WTC11 (cell line): ENCODE measurements around the gene MEGF11. TPM values are rescaled to one million over a fixed set of nuclear protein-coding genes. Genes with fewer than 3 reads are reported as not detected.

ENCODE experiments used
- ATAC-seq: fragments of 200-7000 bp; cut with Tn5 transposase; 2 replicates; pipeline ENCODE4 v1.10.0; 2021; ENCODE audit warnings: mild to moderate bottlenecking, moderate library complexity
- CTCF ChIA-PET: fragments of 300-600 bp; sonication (Branson Sonifier 250); formaldehyde crosslinking; loops from one replicate; lab custom pipeline; 2021; ENCODE audit warnings: antibody characterized with exemption; lab: Charles Lee
- POLR2A ChIA-PET: fragments of 350-600 bp; sonication (Branson Sonifier 250); formaldehyde crosslinking; loops from one replicate; lab custom pipeline; 2021; ENCODE audit warnings: antibody characterized with exemption; lab: Charles Lee
- DNase-seq: peaks from one replicate; pipeline ENCODE4 v3.0.0; 2021; ENCODE audit warnings: low spot score
- H3K27ac Mint-ChIP-seq: 2 replicates; pipeline ENCODE4 v1.8.0; 2021; ENCODE audit warnings: mixed read lengths
- H3K27me3 Mint-ChIP-seq: 2 replicates; pipeline ENCODE4 v1.8.0; 2021; ENCODE audit warnings: low read depth, mild to moderate bottlenecking, moderate library complexity, mixed read lengths
- H3K36me3 Mint-ChIP-seq: 2 replicates; pipeline ENCODE4 v1.8.0; 2021; ENCODE audit warnings: mixed read lengths
- H3K4me1 Mint-ChIP-seq: 2 replicates; pipeline ENCODE4 v1.8.0; 2022; ENCODE audit warnings: mixed read lengths
- H3K4me3 Mint-ChIP-seq: 2 replicates; pipeline ENCODE4 v1.8.0; 2021; ENCODE audit warnings: mild to moderate bottlenecking, moderate library complexity, mixed read lengths
- H3K9me3 Mint-ChIP-seq: 2 replicates; pipeline ENCODE4 v1.8.0; 2021; ENCODE audit warnings: mixed read lengths
- ARID4B ChIP-seq: sonication (generic); formaldehyde crosslinking; IDR thresholded peaks from 2 replicates; pipeline ENCODE4 v1.8.0; 2023; ENCODE audit warnings: missing genetic modification reagents, mild to moderate bottlenecking, borderline replicate concordance
- ETV6 ChIP-seq: sonication (generic); formaldehyde crosslinking; IDR thresholded peaks from 2 replicates; pipeline ENCODE4 v1.8.1; 2022; ENCODE audit warnings: mild to moderate bottlenecking, missing genetic modification reagents
- FOXK1 ChIP-seq: sonication (generic); formaldehyde crosslinking; IDR thresholded peaks from 2 replicates; pipeline ENCODE4 v1.8.0; 2022; ENCODE audit warnings: mild to moderate bottlenecking, moderate library complexity, missing genetic modification reagents
- FOXP4 ChIP-seq: sonication (generic); formaldehyde crosslinking; IDR thresholded peaks from 2 replicates; pipeline ENCODE4 v1.8.0; 2022; ENCODE audit warnings: mild to moderate bottlenecking, missing genetic modification reagents
- IRF1 ChIP-seq: sonication (generic); formaldehyde crosslinking; IDR thresholded peaks from 2 replicates; pipeline ENCODE4 v1.8.0; 2023; ENCODE audit warnings: missing genetic modification reagents
- JUN ChIP-seq: sonication (generic); formaldehyde crosslinking; IDR thresholded peaks from 2 replicates; pipeline ENCODE4 v1.8.0; 2023; ENCODE audit warnings: mild to moderate bottlenecking, missing genetic modification reagents
- KAT7 ChIP-seq: sonication (generic); formaldehyde crosslinking; IDR thresholded peaks from 2 replicates; pipeline ENCODE4 v1.8.1; 2023; ENCODE audit warnings: missing genetic modification reagents, mild to moderate bottlenecking, borderline replicate concordance
- MAX ChIP-seq: sonication (generic); formaldehyde crosslinking; IDR thresholded peaks from 2 replicates; pipeline ENCODE4 v1.8.0; 2022; ENCODE audit warnings: mild to moderate bottlenecking, missing genetic modification reagents
- MXD4 ChIP-seq: fragments of 250-450 bp; sonication (Bioruptor Pico); IDR thresholded peaks from 2 replicates; pipeline ENCODE4 v1.8.0; 2021; ENCODE audit warnings: mild to moderate bottlenecking, moderate library complexity, borderline replicate concordance
- NFYB ChIP-seq: sonication (generic); formaldehyde crosslinking; conservative IDR thresholded peaks from 2 replicates; pipeline ENCODE4 v1.8.0; 2022; ENCODE audit warnings: low read depth, missing genetic modification reagents
- NR2C2 ChIP-seq: sonication (generic); formaldehyde crosslinking; IDR thresholded peaks from 2 replicates; pipeline ENCODE4 v1.8.0; 2022; ENCODE audit warnings: mild to moderate bottlenecking, missing genetic modification reagents
- SMAD3 ChIP-seq: sonication (generic); formaldehyde crosslinking; IDR thresholded peaks from 2 replicates; pipeline ENCODE4 v1.8.0; 2022; ENCODE audit warnings: missing genetic modification reagents, mild to moderate bottlenecking, borderline replicate concordance
- SMAD4 ChIP-seq: sonication (generic); formaldehyde crosslinking; IDR thresholded peaks from 2 replicates; pipeline ENCODE4 v1.8.0; 2022; ENCODE audit warnings: mild to moderate bottlenecking, missing genetic modification reagents
- SOX15 ChIP-seq: fragments of 250-450 bp; sonication (Bioruptor Pico); IDR thresholded peaks from 2 replicates; pipeline ENCODE4 v1.9.0; 2021; ENCODE audit warnings: mild to moderate bottlenecking
- TEAD1 ChIP-seq: sonication (generic); formaldehyde crosslinking; IDR thresholded peaks from 2 replicates; pipeline ENCODE4 v1.8.0; 2022; ENCODE audit warnings: mild to moderate bottlenecking, missing genetic modification reagents
- TEAD4 ChIP-seq: sonication (generic); formaldehyde crosslinking; IDR thresholded peaks from 2 replicates; pipeline ENCODE4 v1.8.0; 2022; ENCODE audit warnings: mild to moderate bottlenecking, missing genetic modification reagents
- TP53 ChIP-seq: sonication (generic); formaldehyde crosslinking; IDR thresholded peaks from 2 replicates; pipeline ENCODE4 v1.8.1; 2023; ENCODE audit warnings: mild to moderate bottlenecking, missing genetic modification reagents
- ZBTB21 ChIP-seq: sonication (generic); formaldehyde crosslinking; IDR thresholded peaks from 2 replicates; pipeline ENCODE4 v1.8.1; 2023; ENCODE audit warnings: mild to moderate bottlenecking, missing genetic modification reagents, borderline replicate concordance
- ZNF121 ChIP-seq: sonication (generic); formaldehyde crosslinking; IDR thresholded peaks from 2 replicates; pipeline ENCODE4 v1.8.0; 2023; ENCODE audit warnings: missing genetic modification reagents
- ZNF263 ChIP-seq: sonication (generic); formaldehyde crosslinking; IDR thresholded peaks from 2 replicates; pipeline ENCODE4 v1.8.1; 2022; ENCODE audit warnings: low read depth, mild to moderate bottlenecking, moderate library complexity, missing genetic modification reagents
- ZNF423 ChIP-seq: fragments of 250-450 bp; sonication (Bioruptor Pico); IDR thresholded peaks from 2 replicates; pipeline ENCODE4 v2.1.2; 2022; ENCODE audit warnings: mild to moderate bottlenecking, moderate library complexity
- total RNA-seq: library from RNA; stranded (reverse); gene quantifications from 3 replicates; pipeline ENCODE4 v1.2.3, GENCODE V29; 2021

MEGF11 gene
- total RNA-seq, 1 experiment from 2014 or later: 3.3 TPM

- CTCF ChIA-PET: interaction anchor here (0.8 to 1.8 kb wide), 6 partner anchors 28 to 343 kb away, joined by 3 to 5 read pairs (median 4); partner anchors contain the start of genes INTS14 and RAB11A
Observed at GRCh38 chr15:65954289-65954741, 299.2 kb downstream of the MEGF11 start.

GRCh38 chr15:65953622-65954021 lies 299.9 kb downstream of the MEGF11 start:
- DNase-seq: no peak
- Mint-ChIP-seq H3K36me3 (no peaks in the 10 kb centered on the region), H3K27me3 (no peaks in the 10 kb centered on the region), H3K9me3 (no peaks in the 10 kb centered on the region), H3K4me3 (no peak overlapping the region), H3K27ac (peak overlapping the region; percentile 87), H3K4me1 (peaks cover 44% of the 10 kb centered on the region)
- ATAC-seq: no peak
- ChIA-PET POLR2A (interaction anchor here (0.8 kb wide), 1 partner anchor 18 kb away, joined by 3 read pairs; no protein-coding TSS in a partner anchor), CTCF (interaction anchor here (0.8 to 1.8 kb wide), 6 partner anchors 29 to 343 kb away, joined by 3 to 5 read pairs (median 3); partner anchors contain the start of gene INTS14)
- TF ChIP-seq SMAD4 (no peak), ETV6 (no peak), JUN (CRISPR knock-in tag) (no peak), ZNF263 (no peak), TP53 (CRISPR knock-in tag) (no peak), IRF1 (no peak), SOX15 (CRISPR knock-in tag) (no peak), ARID4B (CRISPR knock-in tag) (no peak), ZBTB21 (CRISPR knock-in tag) (no peak), ZNF121 (CRISPR knock-in tag) (no peak), KAT7 (CRISPR knock-in tag) (no peak), NR2C2 (CRISPR knock-in tag) (no peak)

More at GRCh38 chr15:65954289-65954741, 299.2 kb downstream of the MEGF11 start:
- Mint-ChIP-seq H3K9me3 (no peaks in the 10 kb centered on the region), H3K27me3 (no peaks in the 10 kb centered on the region), H3K36me3 (no peaks in the 10 kb centered on the region), H3K4me1 (peaks cover 44% of the 10 kb centered on the region), H3K4me3 (no peak overlapping the region), H3K27ac (peak overlapping the region; percentile 87)
- peak; percentile 93 for ATAC-seq
- TF ChIP-seq ETV6: peak; percentile 50; the same call in 1 of the 2 replicates
- TF ChIP-seq TEAD4 (CRISPR knock-in tag): no peak
- no peak for TF ChIP-seq NFYB (CRISPR knock-in tag)
- 0 out of 2 replicates have a peak, but pooled peaks have one; percentile 22 for TF ChIP-seq MAX (CRISPR knock-in tag)
- 0 out of 2 replicates have a peak, but pooled peaks have one; percentile 56 for TF ChIP-seq TEAD1
- no peak for TF ChIP-seq SMAD3
- peak; percentile 91 for TF ChIP-seq ZNF423 (CRISPR knock-in tag)
- no peak for TF ChIP-seq JUN (CRISPR knock-in tag)
- 0 out of 2 replicates have a peak, but pooled peaks have one; percentile 43 for TF ChIP-seq FOXP4 (CRISPR knock-in tag)
- 0 out of 2 replicates have a peak, but pooled peaks have one; percentile 54 for TF ChIP-seq TP53 (CRISPR knock-in tag)
- TF ChIP-seq ZNF121 (CRISPR knock-in tag): 0 out of 2 replicates have a peak, but pooled peaks have one; percentile 6
- TF ChIP-seq MXD4 (CRISPR knock-in tag): no peak
- 0 out of 2 replicates have a peak, but pooled peaks have one; percentile 35 for TF ChIP-seq FOXK1
- DNase-seq: peak; percentile 69
- POLR2A ChIA-PET: interaction anchor here (0.8 kb wide), 1 partner anchor 17 kb away, joined by 3 read pairs; no protein-coding TSS in a partner anchor
